Ovary (tissue), 9 donors: ENCODE measurements around the gene F2RL3. TPM values are rescaled to one million over a fixed set of nuclear protein-coding genes. Genes with fewer than 3 reads are reported as not detected.

Experiments used
- DNase-seq, 5 donors: peaks; one replicate each; pipeline ENCODE4 v3.0.0-alpha.2; 2019 to 2020
- H3K27ac ChIP-seq, 2 donors: fragments of 200-600 bp; one replicate each; pipeline versions ENCODE4 v1.5.1 to v1.8.0; 2019 to 2022
- H3K27me3 ChIP-seq: fragments of 200-600 bp; one replicate; pipeline ENCODE4 v1.8.0; 2022
- H3K36me3 ChIP-seq: fragments of 200-600 bp; sonication (generic); one replicate; pipeline ENCODE4 v1.5.1; 2019
- H3K4me1 ChIP-seq: one replicate; pipeline ENCODE4 v1.8.1; 2013; ENCODE audit warnings: mild to moderate bottlenecking, moderate library complexity; ENCODE audit not compliant: insufficient read depth
- H3K4me3 ChIP-seq: fragments of 200-600 bp; sonication (generic); one replicate; pipeline ENCODE4 v1.5.1; 2017
- H3K9me3 ChIP-seq, 2 donors: fragments of 200-600 bp in 1 of 2; sonication (generic) in 1 of 2; one replicate each; pipeline versions ENCODE4 v1.5.1 to v1.8.1; 2013 to 2019; ENCODE audit warnings: mild to moderate bottlenecking in 1 of 2, moderate library complexity in 1 of 2
- EP300 ChIP-seq: sonication (generic); formaldehyde crosslinking; IDR thresholded peaks from one replicate; pipeline ENCODE4 v1.6.1; 2017; ENCODE audit warnings: antibody characterized with exemption
- POLR2A ChIP-seq: fragments of 450-650 bp; IDR thresholded peaks from one replicate; pipeline ENCODE4 v1.6.1; 2017; ENCODE audit warnings: antibody characterized with exemption, mild to moderate bottlenecking, moderate library complexity
- WGBS, 3 donors: extraction: QIAGEN DNeasy Blood & Tissue Kit in 1 of 3; methylation state at CpG; one replicate each; pipeline versions ENCODE4 v1.1.5 to v1.1.7; 2013 to 2017; 5-methylcytosine and 5-hydroxymethylcytosine counted together
- intact Hi-C, 4 donors: fragments of 100-400 bp; cut with DNase I; formaldehyde crosslinking; loops; one replicate each; pipeline versions ENCODE4 v1.11.0 to v1.15.1; 2022 to 2023
- polyA plus RNA-seq, 2 donors: library from polyadenylated mRNA; stranded (reverse); fragments of 200-250 nt in 1 of 2; fragments of 350-450 nt in 1 of 2; fragmentation: Illumina TruSeq in 1 of 2; extraction: RNeasy Lipid Tissue Mini Kit (QIAGEN cat#74804) in 1 of 2; gene quantifications; one replicate each; pipeline ENCODE4 v1.2.3, GENCODE V29; 2013 to 2014
- total RNA-seq, 7 donors: library from RNA; depleted of rRNA in 2 of 7; stranded (reverse); fragments of >200 nt in 2 of 7; fragmentation: NEBNext Ultra II Directional in 3 of 7; extraction: Animal tissue kit (Norgen Biotek cat#: 25700) in 3 of 7; gene quantifications; one replicate each; pipeline versions ENCODE4 v1.1.0 to v1.2.4, GENCODE V29; 2016 to 2023
- TF ChIP-seq, protein P1 (sequence below), 3 donors: fragments of 450-650 bp in 2 of 3; fragments of 200-600 bp in 1 of 3; IDR thresholded peaks; one replicate each; pipeline versions ENCODE4 v1.5.1 to v1.8.0; 2016 to 2022; ENCODE audit warnings: antibody characterized with exemption in 3 of 3, mild to moderate bottlenecking in 1 of 3
- donor health status: DM: no; HTN: no; CAD: no; lungs with moderate emphysema.
- donor health status: DM: no; HTN: no; CAD: no.
- donor health status: Bipolar disorder and iron deficiency.
- donor health status: DM: yes; HTN: yes; CAD: no.
- donor health status: DM: no; HTN: no; CAD: no.
- donor health status: DM: yes; HTN: yes; CAD: no.

F2RL3 gene
- total and polyA plus RNA-seq, 9 donors = 0.08 to 5.4 (median 0.92) TPM

DNA sequence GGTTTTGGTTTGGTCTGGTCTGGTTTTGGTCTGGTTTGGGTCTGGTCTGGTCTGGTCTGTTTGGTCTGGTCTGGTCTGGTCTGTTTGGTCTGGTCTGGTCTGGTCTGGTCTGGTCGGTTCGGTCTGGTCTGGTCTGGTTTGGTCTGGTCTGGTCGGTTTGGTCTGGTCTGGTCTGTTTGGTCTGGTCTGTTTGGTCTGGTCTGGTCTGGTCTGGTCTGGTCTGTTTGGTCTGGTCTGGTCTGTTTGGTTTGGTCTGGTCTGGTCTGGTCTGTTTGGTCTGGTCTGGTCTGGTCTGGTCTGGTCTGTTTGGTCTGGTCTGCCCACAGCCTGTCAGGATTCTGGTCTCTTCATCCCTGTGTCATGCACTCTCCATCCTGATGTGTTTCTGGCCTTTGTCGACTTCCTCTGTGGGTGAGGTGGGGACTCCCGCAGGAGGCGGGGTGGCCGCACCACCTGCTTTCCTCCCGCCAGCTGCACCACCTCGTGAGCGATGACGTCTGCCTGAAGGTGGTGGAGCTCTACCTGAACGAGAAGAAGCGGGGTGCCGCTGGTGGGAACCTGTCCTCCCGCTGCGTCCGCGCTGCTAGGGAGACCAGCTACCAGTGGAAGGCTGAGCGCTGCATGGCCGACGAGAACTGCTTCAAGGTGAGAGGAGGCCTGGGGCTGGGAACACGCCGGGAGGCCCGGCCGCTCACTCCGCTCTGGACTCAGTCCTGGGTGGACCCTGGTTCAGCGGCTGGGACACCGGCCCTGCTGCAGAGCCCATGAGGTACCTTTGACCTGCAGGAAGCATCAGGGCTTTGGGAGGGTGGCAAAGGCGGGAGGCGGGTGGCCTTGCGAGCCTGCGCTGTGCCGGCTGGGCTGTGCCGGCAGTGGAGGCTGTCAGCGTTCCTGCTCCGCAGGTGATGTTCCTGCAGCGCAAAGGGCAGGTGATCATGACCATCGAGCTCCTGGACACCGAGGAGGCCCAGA is 12.9 kb upstream of the F2RL3 start:
- intact Hi-C loops = no loop called here
- DNase-seq = no peak
- 92 to 94% (median 92%) methylated on average over 37 to 39 of the region's 39 CpGs for WGBS, 3 donors
- Histone ChIP-seq H3K9me3 (no peaks in the 10 kb centered on the region), H3K27me3 (no peaks in the 10 kb centered on the region), H3K4me3 (no peak overlapping the region), H3K4me1 (no peaks in the 10 kb centered on the region), H3K27ac (no peak overlapping the region), H3K36me3 (no peaks in the 10 kb centered on the region)
- TF ChIP-seq EP300 = no peak
- TF ChIP-seq POLR2A = no peak
- TF ChIP-seq, protein P1, sequence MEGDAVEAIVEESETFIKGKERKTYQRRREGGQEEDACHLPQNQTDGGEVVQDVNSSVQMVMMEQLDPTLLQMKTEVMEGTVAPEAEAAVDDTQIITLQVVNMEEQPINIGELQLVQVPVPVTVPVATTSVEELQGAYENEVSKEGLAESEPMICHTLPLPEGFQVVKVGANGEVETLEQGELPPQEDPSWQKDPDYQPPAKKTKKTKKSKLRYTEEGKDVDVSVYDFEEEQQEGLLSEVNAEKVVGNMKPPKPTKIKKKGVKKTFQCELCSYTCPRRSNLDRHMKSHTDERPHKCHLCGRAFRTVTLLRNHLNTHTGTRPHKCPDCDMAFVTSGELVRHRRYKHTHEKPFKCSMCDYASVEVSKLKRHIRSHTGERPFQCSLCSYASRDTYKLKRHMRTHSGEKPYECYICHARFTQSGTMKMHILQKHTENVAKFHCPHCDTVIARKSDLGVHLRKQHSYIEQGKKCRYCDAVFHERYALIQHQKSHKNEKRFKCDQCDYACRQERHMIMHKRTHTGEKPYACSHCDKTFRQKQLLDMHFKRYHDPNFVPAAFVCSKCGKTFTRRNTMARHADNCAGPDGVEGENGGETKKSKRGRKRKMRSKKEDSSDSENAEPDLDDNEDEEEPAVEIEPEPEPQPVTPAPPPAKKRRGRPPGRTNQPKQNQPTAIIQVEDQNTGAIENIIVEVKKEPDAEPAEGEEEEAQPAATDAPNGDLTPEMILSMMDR (IDR thresholded peaks at IDR 0.05) = no peak

DNA sequence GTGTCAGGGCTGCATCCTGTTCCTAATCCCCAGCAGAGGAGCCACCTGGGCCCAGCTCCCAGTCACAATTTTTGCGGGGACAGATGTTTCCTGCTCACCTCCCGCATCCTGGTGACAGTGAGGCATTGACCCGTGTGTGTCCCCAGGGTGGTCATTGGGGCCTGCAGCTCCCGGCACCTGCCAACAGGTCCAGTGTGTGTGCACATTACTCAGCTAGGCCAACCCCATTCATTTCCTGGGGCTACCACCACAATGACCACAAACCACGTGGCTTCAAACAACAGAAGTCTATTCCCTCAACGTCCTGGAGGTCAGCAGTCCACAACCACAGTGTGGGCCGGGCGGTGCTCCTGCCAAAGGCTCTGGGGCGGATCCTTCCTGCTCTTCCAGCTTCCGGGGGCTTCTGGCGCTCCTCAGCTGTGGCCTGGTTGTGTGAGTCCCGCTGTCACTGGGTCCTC is 11.9 kb upstream of the F2RL3 start:
- Histone ChIP-seq H3K27ac (no peak overlapping the region), H3K9me3 (no peaks in the 10 kb centered on the region), H3K4me3 (no peak overlapping the region), H3K36me3 (no peaks in the 10 kb centered on the region), H3K27me3 (no peaks in the 10 kb centered on the region), H3K4me1 (no peaks in the 10 kb centered on the region)
- no peak for DNase-seq
- intact Hi-C loops = no loop called here
- no peak for TF ChIP-seq POLR2A
- TF ChIP-seq, protein P1 (IDR thresholded peaks at IDR 0.05) = no peak
- TF ChIP-seq EP300 = no peak
- 75 to 83% (median 75%) methylated on average over 12 of the region's 12 CpGs for WGBS, 3 donors

DNA sequence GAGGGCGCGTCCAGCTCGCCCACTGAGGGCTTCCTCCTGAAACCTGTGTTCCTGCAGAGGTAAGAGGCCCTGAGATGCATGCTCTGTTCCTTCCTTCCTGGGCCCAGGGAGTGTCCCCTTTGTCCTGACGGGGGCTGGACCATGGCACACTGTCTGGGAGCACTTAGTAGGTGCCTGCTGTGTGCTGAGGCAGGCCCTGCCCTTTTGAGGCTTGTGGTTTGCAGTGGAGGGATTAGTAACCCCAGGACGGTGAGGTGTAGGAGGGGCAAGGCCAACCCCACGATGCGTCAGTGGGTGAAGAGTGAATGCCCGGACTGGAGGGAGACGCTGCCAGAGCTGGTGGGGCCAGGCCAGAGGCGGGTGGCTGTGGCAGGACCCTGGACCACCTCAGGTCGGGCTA is 11.2 kb upstream of the F2RL3 start:
- no peak overlapping the region for H3K27ac ChIP-seq
- no peaks in the 10 kb centered on the region for H3K36me3 ChIP-seq
- 87 to 93% (median 91%) methylated on average over 11 of the region's 11 CpGs for WGBS, 3 donors

DNA sequence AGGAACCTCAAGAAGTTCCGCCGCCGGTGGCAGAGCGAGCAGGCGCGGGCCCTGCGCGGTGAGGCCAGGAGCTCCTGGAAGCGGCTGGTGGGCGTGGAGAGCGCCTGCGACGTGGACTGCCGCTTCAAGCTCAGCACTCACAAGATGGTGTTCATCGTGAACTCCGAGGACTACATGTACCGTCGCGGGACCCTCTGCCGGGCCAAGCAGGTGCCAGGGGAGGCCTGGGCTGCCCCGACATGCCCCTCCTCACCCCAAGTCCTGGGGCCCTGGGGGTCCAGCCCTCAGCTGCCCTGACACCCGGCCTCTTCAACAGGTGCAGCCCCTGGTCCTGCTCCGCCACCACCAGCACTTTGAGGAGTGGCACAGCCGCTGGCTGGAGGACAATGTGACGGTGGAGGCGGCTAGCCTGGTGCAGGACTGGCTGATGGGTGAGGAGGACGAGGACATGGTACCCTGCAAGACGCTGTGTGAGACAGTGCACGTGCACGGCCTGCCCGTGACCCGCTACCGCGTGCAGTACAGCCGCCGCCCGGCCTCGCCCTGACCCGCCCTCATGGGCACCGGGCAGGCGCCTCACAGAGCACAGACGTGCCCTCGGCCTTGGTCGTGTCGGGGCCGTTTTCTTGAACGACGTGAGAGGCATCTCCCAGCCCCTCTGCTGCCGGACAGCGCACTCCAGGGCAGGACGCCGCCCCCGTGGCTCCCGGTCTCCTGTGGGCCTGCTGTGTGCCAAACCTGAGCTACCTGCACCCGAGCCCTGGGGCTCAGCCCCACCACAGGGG is 10.4 kb upstream of the F2RL3 start:
- H3K4me1 ChIP-seq = no peaks in the 10 kb centered on the region
- H3K27ac ChIP-seq = no peak overlapping the region
- peaks cover 0 to 2% of the 10 kb centered on the region in 2 donors for H3K9me3 ChIP-seq
- H3K4me3 ChIP-seq = no peak overlapping the region
- WGBS, 3 donors = 91 to 95% (median 93%) methylated on average over 55 of the region's 55 CpGs
- no peak for DNase-seq
- no peaks in the 10 kb centered on the region for H3K27me3 ChIP-seq
- no peaks in the 10 kb centered on the region for H3K36me3 ChIP-seq
- TF ChIP-seq EP300 (no peak), POLR2A (no peak)
- TF ChIP-seq, protein P1 (IDR thresholded peaks at IDR 0.05) = no peak
- intact Hi-C loops = no loop called here

More for the DNA sequence above, 11.2 kb upstream of the F2RL3 start:
- Histone ChIP-seq H3K4me1 (no peaks in the 10 kb centered on the region), H3K4me3 (no peak overlapping the region), H3K27me3 (no peaks in the 10 kb centered on the region), H3K9me3 (no peaks in the 10 kb centered on the region)
- intact Hi-C loops = no loop called here
- no peak for DNase-seq
- no peak for TF ChIP-seq POLR2A
- no peak for TF ChIP-seq EP300
- TF ChIP-seq, protein P1 (IDR thresholded peaks at IDR 0.05) = no peak
